Loucy (cell line): ENCODE results near the gene DISC1.

Experiments
- EZH2phosphoT487 ChIP-seq: fragments of 200-600 bp; IDR thresholded peaks from 2 replicates; pipeline ENCODE4 v1.6.1; 2018; ENCODE audit warnings: antibody characterized with exemption, mild to moderate bottlenecking, moderate library complexity, borderline replicate concordance
- TF ChIP-seq, protein P1 (sequence below): fragments of 200-600 bp; sonication (generic); conservative IDR thresholded peaks from 2 replicates; pipeline ENCODE4 v1.5.1; 2014; ENCODE audit warnings: mild to moderate bottlenecking, antibody characterized with exemption, low read length

- TF ChIP-seq, protein P1, sequence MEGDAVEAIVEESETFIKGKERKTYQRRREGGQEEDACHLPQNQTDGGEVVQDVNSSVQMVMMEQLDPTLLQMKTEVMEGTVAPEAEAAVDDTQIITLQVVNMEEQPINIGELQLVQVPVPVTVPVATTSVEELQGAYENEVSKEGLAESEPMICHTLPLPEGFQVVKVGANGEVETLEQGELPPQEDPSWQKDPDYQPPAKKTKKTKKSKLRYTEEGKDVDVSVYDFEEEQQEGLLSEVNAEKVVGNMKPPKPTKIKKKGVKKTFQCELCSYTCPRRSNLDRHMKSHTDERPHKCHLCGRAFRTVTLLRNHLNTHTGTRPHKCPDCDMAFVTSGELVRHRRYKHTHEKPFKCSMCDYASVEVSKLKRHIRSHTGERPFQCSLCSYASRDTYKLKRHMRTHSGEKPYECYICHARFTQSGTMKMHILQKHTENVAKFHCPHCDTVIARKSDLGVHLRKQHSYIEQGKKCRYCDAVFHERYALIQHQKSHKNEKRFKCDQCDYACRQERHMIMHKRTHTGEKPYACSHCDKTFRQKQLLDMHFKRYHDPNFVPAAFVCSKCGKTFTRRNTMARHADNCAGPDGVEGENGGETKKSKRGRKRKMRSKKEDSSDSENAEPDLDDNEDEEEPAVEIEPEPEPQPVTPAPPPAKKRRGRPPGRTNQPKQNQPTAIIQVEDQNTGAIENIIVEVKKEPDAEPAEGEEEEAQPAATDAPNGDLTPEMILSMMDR, result no peak
- TF ChIP-seq EZH2phosphoT487, result no peak
These were observed 337.7 kb downstream of the DISC1 start for GRCh38 chr1:231964241-231964640.
